Stomach (tissue), 4 donors: Measurements from ENCODE around the gene ANKRD12.

Source experiments
- CTCF ChIP-seq, 7 experiments: fragments of 450-650 bp in 4 of 7; fragments of 200-600 bp in 3 of 7; sonication (generic) in 3 of 7; IDR thresholded peaks; one replicate each; pipeline ENCODE4 v1.5.1; 2016 to 2019; ENCODE audit warnings: antibody characterized with exemption in 7 of 7, control low read depth in 2 of 7, mild to moderate bottlenecking in 1 of 7
- EP300 ChIP-seq: sonication (generic); formaldehyde crosslinking; IDR thresholded peaks from one replicate; pipeline ENCODE4 v1.6.1; 2017; ENCODE audit warnings: antibody characterized with exemption
- POLR2AphosphoS5 ChIP-seq, 3 donors: sonication (generic); formaldehyde crosslinking; IDR thresholded peaks; one replicate each; pipeline ENCODE4 v1.6.1; 2016; ENCODE audit warnings: antibody characterized with exemption in 3 of 3

DNA sequence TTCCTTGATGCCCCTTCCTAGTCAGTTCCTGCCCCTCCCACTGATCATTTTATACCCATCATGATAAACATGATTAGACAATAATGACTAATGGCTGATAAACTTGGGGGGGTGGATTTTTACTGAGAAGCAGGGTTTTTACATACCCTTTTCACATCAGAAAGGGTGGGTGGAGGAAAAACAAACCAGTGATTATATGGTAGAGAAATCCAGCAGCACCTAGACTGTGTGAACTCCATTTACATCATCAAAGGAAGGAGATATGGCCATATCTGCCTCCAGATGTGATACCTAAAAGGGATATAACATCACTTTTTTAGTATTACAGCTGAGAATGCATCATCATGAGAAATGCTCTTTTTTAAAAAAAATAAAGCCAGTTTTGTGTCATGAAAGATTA, 89.9 kb downstream of the ANKRD12 start:
- TF ChIP-seq CTCF (IDR thresholded peaks at IDR 0.05) (no peak), POLR2AphosphoS5 (IDR thresholded peaks at IDR 0.05) (no peak), EP300 (no peak)
